Retina (tissue), 1 donor: ENCODE data around the gene NOTCH1.

Experiments
- DNase-seq: peaks from one replicate; pipeline ENCODE4 v3.0.0-alpha.2; 2016

NOTCH1 gene

GRCh38 chr9:136499071-136499934 lies 46.5 kb downstream of the NOTCH1 start:
- DNase-seq: no peak

GRCh38 chr9:136497916-136498695 lies 47.7 kb downstream of the NOTCH1 start:
- no peak for DNase-seq

DNA sequence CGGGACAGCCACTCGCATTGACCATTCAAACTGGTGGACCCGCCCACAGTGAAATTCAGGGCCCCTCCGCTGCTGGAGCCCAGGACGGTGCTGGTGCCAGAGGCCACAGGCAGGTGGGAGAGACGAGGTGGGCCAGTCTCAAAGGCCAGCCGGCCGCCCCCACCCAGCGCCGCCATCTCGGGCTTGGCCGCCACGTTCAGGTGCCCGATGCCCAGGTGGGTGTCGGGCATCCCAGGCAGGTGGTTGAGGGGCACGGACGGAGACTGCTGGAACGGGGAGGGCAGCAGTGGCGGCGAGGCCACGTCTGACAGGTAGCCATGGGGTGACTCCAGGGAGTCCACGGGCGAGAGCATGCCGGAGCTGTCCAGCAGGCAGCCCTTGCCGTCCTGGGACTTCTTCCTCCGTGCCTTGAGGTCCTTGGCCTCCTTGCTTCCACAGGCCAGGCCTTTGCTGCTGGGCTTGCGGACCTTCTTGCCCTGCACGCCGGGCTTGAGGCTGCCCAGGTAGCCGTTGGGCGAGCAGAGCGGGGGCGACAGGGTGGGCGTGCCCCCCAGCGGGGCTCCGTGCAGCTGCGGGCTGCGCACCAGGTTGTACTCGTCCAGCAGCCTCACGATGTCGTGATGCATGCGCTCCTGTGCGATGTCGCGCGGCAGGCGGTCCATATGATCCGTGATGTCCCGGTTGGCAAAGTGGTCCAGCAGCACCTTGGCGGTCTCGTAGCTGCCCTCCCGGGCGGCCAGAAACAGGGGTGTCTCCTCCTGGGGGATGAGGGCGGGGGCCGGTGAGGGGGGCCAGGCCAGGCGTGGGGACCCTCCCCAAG lies 48.8 kb downstream of the NOTCH1 start:
- no peak for DNase-seq

- DNase-seq: no peak
These were observed 49.7 kb downstream of the NOTCH1 start for GRCh38 chr9:136496181-136496580.

DNA sequence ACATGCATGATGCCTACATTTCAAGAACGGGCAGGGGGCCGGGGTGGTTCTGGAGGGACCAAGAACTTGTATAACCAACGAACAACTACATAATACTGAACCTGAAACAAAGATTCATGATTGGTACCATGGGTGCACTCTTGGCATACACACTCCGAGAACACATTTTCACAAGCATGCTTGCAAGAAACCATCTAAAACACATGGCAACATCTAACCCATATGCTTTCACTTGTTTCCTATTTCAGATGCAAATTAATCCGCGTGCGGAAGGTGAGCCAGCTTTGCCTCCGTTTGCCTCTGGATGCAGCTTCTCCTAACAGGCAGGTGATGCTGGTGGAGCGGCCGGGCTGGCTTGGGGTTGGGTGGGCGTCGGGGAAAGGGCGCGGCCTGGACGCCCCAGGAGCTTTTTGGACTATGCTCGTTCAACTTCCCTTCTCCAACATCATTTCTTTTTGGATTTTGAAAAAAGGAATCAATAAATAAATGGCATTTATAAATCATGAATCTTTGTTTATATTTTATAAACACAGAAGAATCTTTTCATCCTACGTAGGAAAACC lies 50.5 kb downstream of the NOTCH1 start:
- DNase-seq: no peak

GRCh38 chr9:136494531-136495215 lies 51.2 kb downstream of the NOTCH1 start:
- DNase-seq: peak; percentile 25

DNA sequence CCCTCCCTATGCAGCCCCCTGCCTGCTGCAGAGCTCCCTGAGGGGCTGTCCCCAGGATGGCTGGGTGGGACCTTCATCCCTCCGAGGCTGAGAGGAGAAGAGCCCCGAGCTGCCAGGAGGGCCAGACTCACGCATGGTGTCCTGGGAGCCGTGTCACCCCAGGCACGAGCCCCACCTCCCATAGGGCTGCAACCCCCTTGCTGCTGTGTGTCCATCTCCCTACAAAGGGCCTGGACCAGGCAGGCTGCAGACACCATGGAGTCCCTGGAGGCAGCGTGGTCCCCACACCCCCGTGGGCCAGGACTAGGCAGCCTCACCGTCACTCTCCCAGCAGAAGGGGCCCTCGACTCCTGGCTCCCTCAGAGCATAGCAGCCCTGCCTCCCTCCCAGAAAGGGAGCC lies 51.8 kb downstream of the NOTCH1 start:
- no peak for DNase-seq

- DNase-seq: peak; percentile 60
These were observed 52.3 kb downstream of the NOTCH1 start for GRCh38 chr9:136493567-136493971.

DNA sequence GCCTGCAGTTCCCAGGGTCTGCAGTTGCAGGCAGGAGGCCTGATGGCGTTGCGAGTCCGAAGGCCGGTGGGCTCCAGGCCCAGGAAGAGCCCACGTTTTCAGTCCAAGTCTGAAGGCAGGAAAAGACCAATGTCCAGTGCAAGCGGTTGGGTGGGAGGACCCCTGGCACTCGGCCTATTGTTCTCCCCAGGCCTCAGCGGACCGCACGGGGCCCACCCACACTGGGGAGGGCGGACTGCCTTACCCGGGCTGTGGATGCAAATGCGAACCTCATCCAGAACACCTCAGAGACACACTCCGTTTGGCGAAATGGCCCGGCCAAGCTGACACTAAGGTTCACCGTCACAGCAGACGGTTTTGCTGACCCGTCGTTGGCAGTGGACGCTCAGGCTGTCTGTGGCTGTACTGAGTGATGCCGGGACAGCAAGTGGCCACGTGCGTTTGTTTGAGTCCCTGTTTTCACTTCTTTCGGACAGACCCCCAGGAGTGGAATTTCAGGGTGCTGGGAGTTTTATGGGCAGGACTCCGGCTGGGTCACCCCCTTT lies 52.8 kb downstream of the NOTCH1 start:
- no peak for DNase-seq

DNA sequence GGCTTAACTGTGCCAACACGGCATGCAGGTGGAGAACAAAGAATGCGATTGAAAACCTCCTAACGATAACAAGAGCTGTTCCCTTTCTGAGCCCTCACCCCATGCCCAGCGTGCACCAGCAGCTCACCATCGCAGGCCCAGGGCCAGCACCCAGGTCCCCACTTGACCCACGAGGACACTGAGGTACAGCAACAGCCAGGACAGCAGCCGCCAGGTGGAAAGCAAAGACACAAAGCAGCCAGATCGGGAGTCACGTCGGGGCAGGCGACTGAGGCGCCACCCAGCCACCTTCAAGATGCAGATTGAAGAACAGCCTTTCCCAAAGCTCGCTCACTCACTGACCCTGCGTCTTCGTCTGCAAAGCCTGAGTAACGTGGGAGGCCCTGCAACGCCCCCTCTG lies 56.1 kb downstream of the NOTCH1 start:
- DNase-seq: peak; percentile 22

DNA sequence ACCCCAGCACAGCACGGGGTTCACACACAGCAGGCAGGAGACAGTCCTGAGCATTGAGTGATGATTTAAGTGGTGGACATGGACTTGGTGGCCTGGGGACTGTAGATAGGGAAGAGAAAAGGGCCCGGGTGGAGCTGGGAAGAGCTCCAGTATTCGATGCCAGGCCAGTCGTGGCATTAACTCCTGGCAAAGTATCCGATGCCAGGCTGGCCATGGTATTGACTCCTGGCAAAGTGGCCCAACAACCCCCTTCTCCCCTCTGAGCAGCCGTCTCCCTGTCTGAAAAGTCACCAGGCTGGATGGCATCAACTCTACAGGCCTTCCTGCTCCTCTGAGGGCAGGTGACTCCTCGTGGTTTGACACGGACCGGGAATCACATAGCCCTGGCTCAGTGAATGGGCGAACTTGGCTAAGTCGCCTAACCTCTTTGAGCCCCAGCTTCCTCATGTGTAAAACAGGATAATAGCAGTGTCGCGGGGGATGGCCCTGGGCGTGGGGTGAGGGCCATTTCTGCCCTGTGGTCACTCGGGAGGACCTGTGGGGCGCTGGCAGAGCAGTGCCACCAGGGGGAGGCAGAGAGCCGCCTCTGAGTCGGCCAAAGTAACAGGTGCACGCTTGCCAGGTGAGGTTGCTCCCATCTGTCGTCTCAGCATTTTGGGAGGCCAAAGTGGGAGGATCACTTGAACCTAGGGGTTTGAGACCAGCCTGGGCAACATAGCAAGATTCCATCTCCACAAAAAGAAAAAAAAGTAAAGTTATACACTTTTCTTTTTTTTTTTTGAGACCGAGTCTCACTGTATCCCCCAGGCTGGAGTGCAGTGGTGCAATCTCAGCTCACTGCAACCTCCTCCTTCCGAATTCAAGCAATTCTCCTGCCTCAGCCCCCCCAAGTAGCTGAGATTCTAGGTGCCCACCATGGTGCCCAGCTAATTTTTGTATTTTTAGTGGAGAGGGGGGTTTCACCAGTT lies 57.3 kb downstream of the NOTCH1 start:
- peak; percentile 82 for DNase-seq

DNA sequence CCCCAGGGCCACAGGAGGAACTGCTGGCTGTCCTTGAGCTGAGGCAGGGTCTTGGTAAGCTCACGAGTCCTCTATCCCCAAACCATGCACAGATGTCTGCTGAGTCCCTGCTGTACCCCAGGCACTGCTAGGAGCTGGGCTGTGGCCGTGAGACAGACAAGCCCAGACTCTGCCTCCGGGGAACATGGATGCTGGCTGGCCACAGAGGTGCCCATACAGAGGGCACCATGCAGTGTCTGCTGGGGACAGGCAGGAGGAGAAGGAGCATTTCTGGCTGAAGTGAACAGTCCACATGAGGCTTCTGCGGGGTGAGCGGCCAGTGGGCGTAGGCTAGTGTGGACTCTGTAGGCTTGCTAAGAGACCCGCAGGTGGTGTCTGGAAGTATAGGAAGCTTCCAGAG lies 58.2 kb downstream of the NOTCH1 start:
- peak; percentile 8 for DNase-seq

- DNase-seq: peak; percentile 4
These were observed 58.8 kb downstream of the NOTCH1 start for GRCh38 chr9:136486823-136487620.

DNA sequence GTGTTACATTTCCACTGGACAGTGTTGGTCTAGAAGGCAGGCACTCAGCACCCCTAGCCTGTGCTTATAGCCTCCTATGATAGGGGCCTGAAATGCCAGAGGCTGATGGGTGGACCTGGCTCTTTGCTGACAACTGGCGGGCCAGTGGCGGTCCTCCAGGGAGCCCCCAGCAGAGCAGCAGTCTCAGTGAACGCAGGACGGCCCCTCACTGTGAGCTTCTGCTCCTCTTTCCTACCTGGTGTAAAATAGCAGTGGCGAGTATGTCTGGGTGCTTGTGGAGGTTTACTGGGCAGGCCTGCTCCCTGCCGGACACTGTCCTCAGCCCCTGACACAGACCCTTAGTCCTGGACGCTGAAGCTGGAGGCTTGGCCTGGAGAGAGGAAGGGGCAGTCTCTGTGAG lies 59.7 kb downstream of the NOTCH1 start:
- DNase-seq: no peak

GRCh38 chr9:136485049-136486045 lies 60.5 kb downstream of the NOTCH1 start:
- DNase-seq: peak; percentile 92

GRCh38 chr9:136484153-136485048 lies 61.4 kb downstream of the NOTCH1 start:
- no peak for DNase-seq

GRCh38 chr9:136483589-136484152 lies 62.2 kb downstream of the NOTCH1 start:
- peak; percentile 99 for DNase-seq
